GM19324 (cell line): ENCODE measurements around the gene TNFSF15.

Experiments
- ATAC-seq: cut with Tn5 transposase; IDR thresholded peaks from one replicate; pipeline ENCODE4 v1.9.1; 2021; ENCODE audit warnings: mild to moderate bottlenecking, moderate library complexity; ENCODE audit not compliant: unreplicated experiment, low FRiP score

Gene TNFSF15

DNA sequence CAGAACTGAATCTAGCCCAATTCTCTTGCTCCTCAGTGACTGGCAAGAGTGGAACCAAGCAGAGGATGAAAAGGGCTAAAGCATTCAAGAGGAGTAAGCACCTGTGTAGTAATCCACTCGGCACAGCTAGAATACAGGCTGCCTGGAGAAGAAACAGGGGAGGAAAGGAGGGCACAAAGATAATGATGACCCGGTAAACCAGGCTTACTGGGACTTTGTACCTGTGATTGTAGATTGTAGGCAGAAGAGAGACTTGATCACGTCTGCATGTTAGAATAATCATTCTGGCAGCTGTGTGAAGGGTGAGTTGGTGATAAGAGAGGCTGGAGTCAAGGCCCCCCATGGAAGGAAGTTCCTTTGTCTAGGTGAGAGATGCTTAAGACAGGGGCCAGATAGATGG is 20.6 kb upstream of the TNFSF15 start:
- ATAC-seq: no peak

DNA sequence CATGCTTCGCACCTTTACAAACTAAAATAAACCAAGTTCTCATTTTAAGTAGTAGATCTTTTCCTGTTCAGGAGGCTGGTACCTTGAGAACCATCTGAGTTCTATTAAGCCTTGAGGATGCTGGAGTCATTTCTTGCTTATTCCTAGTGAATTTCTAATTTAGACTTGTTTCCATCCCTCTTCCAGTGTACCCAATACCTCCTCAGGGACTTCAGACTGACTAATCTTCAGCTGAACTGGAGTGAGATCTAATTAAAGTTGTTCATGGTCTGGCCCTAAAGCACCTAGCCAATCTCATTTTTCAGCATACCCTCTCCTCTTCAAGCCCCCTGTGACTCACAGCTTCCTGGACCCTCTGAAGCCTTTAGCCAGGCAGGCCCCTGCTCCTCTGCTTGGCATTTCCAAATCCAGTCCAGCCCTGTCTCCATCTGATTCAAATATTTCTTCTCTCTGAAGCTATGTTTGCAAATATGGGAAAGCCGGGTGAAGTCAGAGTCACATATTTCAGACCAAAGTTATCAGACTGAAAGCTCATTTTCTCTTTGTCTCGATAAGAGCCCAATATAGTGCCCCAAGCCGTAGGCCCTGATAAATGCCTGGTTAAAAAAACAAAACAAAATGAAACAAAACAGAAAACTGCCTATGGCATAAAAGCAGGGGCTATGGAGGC is 19.4 kb upstream of the TNFSF15 start:
- no peak for ATAC-seq

DNA sequence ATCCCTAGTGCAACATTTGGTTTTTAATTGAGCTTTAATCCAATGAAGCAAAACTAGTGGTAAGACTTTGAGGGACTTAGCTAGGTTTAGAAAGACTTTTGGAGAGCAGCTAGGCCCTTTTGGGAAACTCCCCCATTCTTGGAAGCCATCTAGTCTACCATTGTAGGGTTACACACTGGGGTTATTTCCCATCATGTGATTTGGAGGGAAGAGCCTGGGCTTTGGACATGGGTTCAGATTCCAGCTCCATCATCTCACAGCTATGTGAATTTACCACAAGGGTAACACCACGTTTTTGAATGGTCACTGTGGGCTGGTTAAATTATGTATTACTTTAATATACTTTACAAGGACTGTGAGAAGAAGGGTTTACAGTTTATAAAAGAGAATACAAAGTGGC is 18.3 kb upstream of the TNFSF15 start:
- ATAC-seq: no peak

DNA sequence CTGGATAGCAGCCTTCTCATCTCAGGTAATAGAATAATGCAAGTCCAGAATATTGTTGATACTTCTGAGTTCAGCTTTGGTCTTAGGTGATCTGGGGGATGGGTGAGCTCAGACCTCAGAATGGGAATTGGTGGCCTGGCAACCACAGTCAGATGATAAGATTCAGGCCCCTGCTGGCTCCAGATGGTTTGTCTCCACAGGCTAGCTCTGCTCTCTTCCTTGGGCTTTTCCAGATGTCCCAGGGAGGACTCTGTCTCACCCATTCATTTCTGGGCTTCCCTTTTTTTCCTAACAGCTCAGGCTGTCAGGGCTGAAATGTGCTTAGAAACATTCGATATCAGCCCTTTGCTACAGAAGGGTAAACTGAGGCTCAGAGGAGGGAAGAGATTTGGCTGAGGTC is 17.6 kb upstream of the TNFSF15 start:
- ATAC-seq: no peak

DNA sequence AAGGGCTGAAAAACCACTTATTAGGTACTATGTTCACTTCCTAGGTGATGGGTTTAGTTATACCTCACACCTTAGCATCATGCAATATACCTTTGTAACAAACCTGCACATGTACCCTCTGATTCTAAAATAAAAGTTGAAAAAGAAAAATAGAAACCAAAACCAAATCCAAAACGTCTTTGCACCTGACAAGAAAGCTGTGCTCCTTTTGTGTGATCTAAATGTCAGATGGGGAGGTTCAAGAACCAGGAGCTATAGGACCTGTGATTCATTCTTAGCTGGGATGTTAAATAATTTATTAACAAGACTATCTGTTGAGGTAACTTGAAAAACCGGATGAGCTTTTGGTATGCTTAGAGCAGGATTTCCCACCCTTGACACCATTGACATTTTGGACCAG is 16.9 kb upstream of the TNFSF15 start:
- no peak for ATAC-seq

DNA sequence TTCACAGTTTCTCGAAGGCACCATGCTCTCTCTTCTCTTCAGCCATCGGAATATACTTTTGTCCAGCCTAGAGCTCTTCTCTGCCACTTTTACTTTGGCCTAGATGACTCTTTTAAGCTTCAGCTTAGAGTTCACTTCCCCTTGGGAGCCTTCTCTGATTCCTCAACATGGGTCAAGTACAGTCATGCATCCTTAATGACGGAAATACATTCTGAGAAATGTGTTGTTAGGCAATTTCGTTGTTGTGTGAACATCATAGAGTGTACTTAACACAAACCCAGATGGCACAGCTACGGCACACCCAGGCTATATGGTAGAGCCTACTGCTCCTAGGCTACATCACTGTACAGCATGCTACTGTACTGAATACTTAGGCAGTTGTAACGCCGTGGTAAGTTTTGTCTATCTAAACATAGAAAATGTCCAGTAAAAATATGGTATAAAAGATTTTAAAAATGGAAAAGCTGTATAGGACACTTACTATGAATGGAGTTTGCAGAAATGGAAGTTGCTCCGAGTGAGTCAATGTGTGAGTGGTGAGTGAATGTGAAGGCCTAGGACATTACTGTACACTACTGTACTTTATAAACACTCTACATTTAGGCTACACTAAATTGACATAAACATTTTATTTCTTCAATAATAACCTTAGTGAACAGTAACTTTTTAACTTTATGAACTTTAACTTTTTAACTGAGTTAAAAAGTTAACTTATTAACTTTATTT is 15.1 kb upstream of the TNFSF15 start:
- ATAC-seq: no peak

DNA sequence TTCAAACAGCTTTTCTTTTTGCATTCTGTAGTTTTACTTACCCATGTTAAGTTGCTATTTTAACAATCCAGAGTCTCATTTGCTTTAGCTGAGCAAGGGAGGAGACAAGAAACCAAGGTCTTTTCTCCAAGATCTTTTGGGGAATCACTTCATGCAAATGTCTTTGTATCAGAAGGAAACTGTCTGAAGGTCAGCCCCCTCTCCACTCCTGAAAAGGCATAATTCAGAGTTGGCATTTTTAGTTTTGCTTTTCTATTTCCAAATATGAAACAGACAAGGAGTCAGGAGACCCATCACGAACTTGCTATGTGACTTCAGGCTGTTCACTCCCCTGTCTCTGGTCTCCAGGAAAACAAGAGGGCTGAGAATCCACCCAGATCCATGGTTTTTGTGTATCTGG is 12.3 kb upstream of the TNFSF15 start:
- ATAC-seq: no peak

DNA sequence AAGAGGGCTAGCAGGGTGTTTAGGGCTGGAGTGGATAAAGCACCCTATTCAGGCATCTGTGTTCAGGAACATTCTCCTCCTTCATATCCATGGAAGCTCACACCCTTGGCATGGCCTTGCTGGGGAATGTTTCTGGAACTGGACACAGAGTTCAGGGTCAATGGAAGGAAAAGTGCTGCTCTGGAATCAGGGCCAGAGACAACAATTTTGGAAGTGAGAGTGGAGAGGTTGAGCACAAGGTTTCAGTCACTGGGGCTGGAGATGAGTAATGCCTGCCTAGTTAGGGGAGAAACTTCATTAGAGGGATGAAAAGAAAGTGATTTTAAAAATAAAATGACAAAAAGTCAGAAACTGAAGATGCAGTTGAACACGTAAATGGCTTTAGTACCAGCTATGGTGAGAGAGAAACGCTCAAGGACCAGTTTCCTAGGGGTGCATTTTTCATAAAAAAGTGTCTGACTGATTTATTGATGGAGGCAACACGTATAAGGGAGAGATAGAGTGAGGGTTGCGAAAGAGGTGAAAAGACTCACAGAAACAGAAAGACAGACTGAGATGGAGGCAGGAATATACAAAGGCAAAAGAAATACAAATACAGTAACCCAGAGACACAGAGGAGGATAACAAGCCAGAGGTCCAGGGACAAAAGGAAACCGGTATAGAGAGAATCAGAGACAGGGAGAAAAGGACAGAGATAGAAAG is 8.0 kb upstream of the TNFSF15 start:
- ATAC-seq: no peak

DNA sequence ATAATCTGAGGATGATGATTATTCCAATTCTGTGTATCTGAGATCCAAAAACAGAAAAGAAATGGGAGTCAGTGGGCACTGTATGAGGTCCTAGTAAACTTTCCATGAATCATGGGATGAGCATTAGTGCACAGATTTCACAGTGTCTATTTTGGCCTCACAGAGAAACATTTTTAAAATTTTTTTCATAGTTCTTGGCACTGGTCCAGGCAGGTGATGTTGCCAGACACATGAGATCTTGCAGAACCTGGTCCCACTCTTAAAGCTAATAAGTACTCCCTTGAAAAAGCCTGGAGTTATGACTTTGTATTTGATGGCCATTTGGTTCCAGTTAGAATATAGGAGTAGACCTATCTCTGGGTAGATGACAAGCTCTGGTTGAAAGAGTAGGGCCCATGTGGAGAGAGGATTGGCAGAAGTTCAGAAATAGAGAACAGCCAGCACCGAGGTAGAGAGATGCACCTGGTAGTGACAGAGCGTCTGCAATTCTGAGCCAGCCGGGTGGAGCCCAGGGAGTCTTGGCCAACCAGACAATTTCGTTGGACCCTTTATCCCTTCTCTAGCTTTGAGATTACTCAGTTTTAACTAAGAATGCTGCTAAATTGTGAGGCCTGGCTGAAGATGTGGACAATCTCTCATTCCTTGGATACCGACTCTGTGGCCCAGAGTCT is 6.3 kb upstream of the TNFSF15 start:
- no peak for ATAC-seq

DNA sequence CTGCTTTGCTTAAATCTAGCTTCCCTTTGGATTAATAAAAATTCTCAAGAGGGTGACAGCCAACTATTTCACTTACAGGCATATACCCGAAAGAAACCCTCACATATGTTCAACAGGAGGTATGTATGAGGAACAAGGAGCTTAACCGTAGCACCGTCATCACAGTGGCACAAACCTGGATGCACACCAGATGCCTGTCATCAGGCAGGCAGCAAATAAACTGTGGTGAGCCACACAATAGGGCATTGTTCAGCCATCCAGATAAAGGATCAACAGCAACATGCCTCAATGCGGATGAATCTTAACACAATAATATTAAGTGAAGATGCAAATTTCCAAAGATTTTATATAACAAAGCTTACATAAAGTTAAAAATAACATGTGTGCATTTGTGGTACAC is 5.5 kb upstream of the TNFSF15 start:
- no peak for ATAC-seq

DNA sequence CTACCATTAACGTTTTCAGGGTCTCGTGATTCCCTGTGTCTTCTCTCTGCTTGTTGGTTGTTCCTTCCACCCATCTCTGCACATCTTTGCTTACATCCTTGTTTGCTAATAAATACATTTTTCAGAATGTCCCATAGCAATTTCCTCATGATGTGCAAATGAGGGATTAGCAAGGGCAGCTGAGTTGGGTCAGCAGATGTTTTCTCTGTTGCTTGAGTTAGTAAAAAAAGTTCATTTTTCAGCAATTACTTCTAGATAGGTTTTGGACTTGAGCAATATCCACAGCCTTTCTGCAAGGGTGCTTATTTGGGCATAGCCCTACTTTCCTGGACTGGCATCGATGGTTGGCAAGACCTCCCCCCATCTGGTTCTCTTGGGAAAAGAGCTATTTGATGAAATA is 4.8 kb upstream of the TNFSF15 start:
- no peak for ATAC-seq

DNA sequence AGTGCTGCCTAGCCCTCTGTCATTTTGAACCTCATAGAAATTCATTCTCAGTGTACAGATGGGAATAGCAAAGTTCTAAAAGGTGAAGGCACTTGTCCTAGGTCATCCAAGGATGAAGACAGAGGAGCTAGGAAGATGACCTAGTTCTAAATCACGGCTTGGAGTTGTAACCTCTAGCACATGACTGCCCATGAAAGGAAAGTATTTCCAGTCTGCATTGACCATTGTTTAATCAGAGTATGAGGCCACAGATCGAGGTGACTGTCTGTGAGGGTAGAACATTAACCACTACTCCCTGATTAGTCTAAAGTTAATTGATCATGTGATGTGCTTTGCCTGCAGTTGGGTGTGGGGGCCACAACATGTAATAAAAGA is 674 bp upstream of the TNFSF15 start:
- peak; percentile 35 for ATAC-seq

DNA sequence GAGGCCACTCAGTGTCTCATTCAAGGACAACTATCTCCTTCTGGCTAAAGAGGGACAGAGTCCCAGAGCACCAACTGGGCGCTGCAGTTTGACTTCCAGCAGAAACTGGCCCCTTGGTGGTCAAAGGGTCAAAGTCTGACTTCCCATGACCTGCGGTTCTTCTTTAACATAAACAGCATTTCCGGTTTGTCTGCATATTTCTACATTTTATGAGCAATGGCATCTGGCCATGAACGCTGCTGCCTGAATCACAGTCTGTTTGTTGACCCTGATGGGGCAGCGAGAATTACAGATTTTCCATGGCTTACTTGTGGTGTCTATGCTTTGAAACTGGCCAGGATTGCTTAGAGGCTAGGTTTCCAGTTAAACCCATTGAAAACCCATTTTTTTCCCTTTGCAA is 1.3 kb downstream of the TNFSF15 start:
- no peak for ATAC-seq

DNA sequence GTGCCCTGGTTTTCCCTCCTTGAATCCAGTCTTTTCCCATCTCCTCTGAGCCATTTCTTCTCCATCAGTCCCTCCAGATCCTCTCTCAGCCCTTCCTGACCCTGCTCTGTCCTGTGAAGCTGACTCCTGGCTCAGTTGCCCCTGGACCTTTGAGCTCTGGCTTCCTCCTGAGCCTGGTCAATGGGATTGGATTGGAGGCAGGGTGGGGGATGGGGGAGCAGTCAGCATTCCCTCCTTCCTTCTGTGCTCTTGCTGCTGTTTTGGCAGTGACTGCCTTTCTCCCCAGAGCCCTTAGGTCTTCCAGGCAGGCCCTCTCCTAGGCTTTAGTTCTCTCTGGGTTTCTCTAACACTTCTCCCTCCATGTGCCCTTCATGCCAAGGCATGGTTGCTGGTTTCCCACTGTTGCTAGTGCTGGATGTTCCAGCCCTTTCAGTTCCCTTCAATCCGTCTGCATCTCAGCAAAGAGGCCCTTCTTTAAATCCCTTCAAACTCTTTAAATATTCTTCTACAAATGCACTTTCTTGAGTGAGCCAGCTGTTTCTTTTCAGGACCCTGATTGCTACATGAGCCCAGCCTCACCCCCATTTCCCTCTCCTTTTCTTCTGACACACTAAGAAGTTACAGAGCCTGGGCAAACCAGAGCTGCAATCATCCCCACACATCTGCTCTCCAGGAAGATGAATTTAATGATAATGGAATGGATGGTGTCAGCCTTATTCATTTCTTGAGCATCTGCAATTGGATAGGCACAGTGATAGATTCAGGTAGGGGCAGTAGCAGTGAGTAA is 2.2 kb downstream of the TNFSF15 start:
- ATAC-seq: no peak

DNA sequence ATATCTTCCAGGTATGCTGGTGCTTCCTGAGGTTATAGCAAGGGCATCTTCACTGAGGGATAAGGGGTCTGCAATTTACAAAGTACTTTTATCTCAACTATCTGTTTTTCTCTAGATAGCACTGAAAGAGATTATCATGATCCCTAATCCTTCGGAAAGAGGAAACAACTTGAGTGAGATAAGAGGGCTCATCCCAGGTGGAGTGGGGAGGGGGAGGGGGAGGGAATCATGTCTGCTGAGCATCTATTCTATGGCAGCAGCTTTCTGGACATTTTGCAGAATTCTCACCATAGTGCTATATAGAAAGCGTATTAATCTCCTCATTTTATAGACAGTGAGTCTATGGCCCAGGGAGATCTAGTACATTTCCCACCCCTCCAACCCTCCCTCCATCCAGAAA is 5.9 kb downstream of the TNFSF15 start:
- ATAC-seq: no peak

DNA sequence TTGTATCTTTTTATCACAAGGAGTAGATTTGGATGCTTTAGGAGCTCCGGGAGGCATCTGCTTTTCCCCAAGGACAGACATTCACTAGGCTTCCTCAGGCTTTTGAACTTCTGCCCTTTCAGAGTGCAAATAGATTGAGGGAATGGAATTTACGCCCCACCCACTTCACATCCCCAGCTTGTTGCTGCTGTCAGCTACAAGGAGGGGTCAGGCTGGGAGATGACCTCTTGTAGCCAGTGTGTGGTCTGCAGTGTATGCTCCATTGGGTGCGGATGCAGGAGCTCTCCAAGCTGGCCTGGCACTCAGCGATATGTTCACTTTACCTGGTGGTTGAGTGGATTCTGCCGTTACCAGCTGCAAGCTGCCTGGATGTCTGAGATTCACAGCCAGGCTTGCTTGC is 6.4 kb downstream of the TNFSF15 start:
- no peak for ATAC-seq

DNA sequence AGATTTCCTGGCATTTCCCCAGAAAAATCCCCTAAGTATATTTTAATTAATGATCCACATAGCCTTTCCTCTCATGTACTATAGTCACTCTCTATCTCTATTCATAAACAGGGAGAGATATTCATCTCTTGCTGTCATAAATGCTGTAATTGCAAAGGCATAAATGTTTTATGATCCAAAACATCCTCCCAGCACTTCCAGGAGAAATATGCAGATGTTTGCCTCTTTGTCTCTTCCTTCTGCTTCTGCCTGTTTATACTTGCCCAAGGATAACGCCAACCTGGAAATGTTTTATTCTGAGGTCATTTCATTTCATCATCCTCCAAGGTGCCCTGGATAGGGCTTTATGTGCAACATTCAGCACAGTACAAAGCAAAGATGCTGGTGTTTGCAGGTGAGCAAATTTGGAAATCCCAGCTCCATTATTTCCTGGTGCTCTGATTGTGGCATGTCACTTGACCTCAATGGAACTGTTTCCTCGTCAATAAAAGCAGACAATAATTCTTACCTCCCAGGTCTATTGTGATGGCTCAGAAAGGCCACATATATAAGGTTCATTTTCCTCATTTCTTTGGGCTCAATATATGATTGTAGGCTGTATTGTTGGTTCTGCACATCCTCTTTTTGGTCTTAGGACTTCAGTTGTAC is 6.9 kb downstream of the TNFSF15 start:
- ATAC-seq: no peak

DNA sequence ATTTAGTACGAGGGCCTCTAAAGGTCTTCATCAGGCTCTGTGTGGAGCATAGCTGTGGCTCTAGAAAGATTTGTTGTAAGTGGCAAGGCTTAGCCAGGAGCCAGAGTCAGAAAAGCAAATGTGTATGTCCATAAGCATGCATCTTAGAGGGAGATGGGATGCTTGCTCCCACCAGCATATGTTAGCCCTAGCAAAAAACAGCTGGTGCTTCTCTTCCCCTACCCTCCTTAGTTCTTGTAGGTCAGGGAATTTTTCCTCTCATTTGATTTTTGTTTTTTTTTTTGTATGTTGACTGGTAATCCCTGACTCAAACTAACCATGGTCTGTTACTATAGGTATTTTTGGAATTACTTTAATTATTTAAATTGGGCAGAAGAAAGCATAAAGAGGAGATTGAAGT is 7.7 kb downstream of the TNFSF15 start:
- no peak for ATAC-seq

DNA sequence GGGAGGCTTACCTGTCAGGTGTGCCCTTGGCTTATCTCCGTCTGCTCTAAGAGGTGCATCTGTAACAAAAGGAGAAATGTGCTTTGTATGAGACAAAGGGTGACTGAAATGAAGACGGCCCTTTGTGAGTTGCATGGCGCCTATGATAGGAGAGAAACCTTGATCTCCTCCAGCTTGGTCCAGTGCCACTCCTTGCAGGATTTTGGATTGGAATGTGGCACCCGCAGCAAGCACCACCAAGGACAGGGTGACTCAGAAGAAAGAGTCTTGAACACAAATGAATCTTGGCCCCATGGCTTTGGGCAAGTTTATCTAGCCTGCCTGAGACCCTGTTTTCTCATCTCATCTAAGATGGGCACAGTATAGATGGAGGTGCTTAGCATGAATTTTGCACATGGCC is 13.4 kb downstream of the TNFSF15 start:
- no peak for ATAC-seq

DNA sequence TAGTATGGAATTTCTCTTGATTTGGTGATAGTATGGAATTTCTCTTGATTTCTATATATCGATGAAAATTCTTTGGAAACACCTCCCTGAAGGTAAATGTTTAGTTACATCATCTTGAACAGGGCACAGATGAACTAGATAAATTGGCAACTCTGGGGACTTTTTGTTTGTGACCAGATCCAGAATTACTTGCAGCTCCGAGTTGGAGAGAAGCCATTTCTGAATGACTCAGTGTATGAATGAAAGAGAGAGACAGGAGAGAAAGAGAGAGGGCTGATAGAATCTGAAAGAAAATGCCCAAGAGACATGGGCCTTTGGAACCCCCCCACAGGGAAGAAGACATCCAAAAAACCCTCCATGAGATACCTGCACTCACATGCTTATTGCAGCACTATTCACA is 14.1 kb downstream of the TNFSF15 start:
- no peak for ATAC-seq
